ENCODE results near the gene TMPRSS4. TPM values are rescaled to one million over a fixed set of nuclear protein-coding genes. Genes with fewer than 3 reads are reported as not detected.

Gene TMPRSS4
- total RNA-seq, 1 donor from 2014 or later = not detected

Other genes with a start within 250 kb of the TMPRSS4 start
- not detected in 2 replicates for gene FXYD6, start 200.4 kb upstream of the TMPRSS4 start, total RNA-seq
- gene TMPRSS13, start 147.7 kb upstream of the TMPRSS4 start, total RNA-seq = 1.2 and 1.5 TPM in 2 replicates
- gene IL10RA, start 90.7 kb upstream of the TMPRSS4 start, total RNA-seq = 86.6 and 89.9 TPM in 2 replicates
- 0.14 and 0.28 TPM in 2 replicates for gene SMIM35, start 9.9 kb downstream of the TMPRSS4 start, total RNA-seq
- 0.07 and 0.36 TPM in 2 replicates for gene SCN4B, start 75.7 kb downstream of the TMPRSS4 start, total RNA-seq
- 0.02 and 0.05 TPM in 2 replicates for gene SCN2B, start 99.6 kb downstream of the TMPRSS4 start, total RNA-seq
- 303 and 318 TPM in 2 replicates for gene JAML, start 147.9 kb downstream of the TMPRSS4 start, total RNA-seq
- gene MPZL3, start 175.3 kb downstream of the TMPRSS4 start, total RNA-seq = 64.6 and 65.4 TPM in 2 replicates
- 18.5 and 19.3 TPM in 2 replicates for gene MPZL2, start 187.2 kb downstream of the TMPRSS4 start, total RNA-seq
- gene CD3E, start 227.7 kb downstream of the TMPRSS4 start, total RNA-seq = 571 TPM in 2 replicates

Measured in activated CD4-positive, alpha-beta T cell treated with anti-CD3 and anti-CD28 coated beads, Interleukin-2, amount 10 ng/mL, durations not matched to agents 24 days and 14 days (primary cell).